NCI-H1436 treated with DMSO at 0.1 percent for 48 hours (cell line): ENCODE measurements around the gene GLIPR1.
"Not testable (repeated sequence)": the region's sequence is repeated elsewhere in the genome, so short reads cannot be mapped to it uniquely, and the experiment has no call there.

Experiments used
- DNase-seq: peaks from one replicate; lab custom pipeline; 2025; lab: John Stamatoyannopoulos, UW

Gene GLIPR1

DNA sequence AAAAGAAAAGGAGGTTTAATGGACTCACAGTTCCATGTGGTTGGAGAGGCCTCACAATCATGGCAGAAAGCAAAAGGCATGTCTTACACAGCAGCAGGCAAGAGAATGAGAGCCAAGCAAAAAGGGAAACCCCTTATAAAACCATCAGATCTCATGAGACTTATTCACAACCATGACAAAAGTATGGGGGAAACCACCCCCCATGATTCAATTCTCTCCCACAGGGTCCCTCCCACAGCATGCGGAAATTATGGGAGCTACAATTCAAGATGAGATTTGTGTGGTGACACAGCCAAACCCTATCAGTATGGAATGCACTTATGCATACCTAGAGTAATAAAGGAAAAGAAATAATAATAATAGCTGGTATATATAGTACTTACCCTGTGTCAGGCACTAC is 4.5 kb upstream of the GLIPR1 start:
- no peak for DNase-seq

- DNase-seq, result no peak
These were observed 3.4 kb upstream of the GLIPR1 start for GRCh38 chr12:75477137-75477536.

GRCh38 chr12:75478116-75478794 is 2.3 kb upstream of the GLIPR1 start:
- DNase-seq, result no peak

DNA sequence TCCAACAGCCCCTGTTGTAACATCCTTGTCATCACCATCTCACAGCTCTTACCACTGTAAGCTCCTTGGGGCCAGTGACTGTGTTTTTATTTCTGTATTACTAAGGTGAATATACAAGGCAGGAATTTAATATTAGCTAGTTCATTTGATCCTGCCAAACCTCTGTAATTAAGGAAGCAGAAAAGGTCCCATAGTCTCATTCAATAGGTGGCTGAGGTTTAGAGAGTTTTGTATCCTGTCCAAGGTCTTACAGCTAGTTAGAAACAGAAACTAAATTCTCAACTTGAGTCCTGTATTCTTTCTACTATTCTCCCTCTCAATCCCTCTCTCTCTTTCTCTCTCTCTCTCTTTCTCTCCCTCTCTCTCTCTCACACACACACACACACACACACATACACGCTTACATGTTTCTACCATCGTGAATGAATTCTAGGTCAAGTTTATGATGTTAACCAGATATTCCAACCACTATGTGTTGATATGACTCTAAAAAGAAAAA is 543 bp upstream of the GLIPR1 start:
- no peak for DNase-seq

GRCh38 chr12:75481013-75481705 is 604 bp downstream of the GLIPR1 start:
- DNase-seq, result no peak

- DNase-seq, result no peak
These were observed 1.2 kb downstream of the GLIPR1 start for GRCh38 chr12:75481774-75482173.

- DNase-seq, result no peak
These were observed 2.1 kb downstream of the GLIPR1 start for GRCh38 chr12:75482646-75483045.

DNA sequence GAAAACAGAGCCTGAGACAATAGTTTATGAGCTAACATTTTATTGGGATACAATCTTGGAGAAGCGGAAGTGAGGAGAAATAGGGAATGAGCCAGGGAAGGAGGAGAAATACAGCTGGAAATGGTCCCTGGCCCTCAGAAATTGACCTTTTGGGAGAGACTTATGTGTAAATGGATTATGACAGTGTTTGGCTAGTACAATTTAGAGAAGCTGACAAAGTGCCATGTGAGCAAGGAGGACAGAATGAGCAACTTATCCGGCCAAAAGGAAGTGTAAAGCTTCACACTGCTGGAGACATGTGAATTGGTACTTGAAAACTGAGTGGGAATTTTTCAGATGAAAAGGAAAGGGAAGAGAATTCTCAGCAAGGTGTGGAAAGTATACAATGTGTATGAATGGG is 2.9 kb downstream of the GLIPR1 start:
- DNase-seq, result no peak

DNA sequence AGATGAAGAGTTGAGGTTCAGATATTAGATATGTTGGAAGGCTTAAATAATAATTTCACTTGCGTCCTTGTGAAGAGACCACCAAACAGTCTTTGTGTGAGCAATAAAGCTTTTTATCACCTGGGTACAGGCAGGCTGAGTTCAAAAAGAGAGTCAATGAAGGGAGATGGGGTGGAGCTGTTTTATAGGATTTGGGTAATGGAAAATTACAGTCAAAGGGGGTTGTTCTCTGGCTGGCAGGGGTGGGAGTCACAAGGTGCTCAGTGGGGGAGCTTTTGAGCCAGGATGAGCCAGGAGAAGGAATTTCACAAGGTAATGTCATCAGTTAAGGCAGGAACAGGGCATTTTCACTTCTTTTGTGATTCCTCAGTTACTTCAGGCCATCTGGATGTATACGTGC is 3.9 kb downstream of the GLIPR1 start:
- DNase-seq, result not testable (repeated sequence)

DNA sequence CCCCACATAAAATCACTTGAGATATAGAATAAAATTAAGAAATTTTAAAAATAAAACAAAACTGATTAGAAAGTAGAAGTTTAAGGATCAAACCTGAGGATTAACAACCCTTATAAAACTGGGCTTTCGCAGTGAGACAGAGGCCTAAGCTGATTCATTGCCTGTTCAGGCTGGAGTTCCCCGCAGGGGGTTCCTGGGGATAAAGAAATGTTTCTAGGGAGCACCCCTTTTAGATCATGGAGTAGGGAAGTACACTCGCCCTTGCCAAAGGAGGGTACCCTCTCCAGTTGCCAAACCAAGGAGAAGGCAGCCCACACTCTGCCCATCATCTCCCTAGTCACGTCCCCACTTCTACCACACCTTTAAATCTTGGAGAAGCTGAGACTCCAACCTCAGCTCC is 6.8 kb downstream of the GLIPR1 start:
- DNase-seq, result no peak

GRCh38 chr12:75488553-75488952 is 8.0 kb downstream of the GLIPR1 start:
- DNase-seq, result no peak

DNA sequence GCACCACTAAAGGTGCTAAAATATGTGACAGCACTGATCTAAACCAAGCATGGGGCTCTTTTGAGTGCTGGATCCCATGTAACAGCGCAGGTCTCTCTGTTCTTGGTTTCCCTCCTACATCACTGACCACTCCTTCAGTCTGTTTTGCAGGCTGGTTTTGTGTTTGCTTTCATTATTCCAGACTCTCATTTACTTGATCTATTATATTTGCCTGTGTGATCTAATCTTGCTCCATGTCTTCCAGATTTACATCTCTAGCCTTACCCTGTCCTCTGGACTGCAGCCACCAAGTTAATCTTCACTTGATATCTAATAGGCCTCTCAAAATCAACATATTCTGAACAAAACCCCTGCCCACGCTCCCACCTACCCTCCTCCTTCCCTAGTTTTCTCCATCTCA is 8.6 kb downstream of the GLIPR1 start:
- no peak for DNase-seq

- DNase-seq, result no peak
These were observed 9.2 kb downstream of the GLIPR1 start for GRCh38 chr12:75489613-75490210.

DNA sequence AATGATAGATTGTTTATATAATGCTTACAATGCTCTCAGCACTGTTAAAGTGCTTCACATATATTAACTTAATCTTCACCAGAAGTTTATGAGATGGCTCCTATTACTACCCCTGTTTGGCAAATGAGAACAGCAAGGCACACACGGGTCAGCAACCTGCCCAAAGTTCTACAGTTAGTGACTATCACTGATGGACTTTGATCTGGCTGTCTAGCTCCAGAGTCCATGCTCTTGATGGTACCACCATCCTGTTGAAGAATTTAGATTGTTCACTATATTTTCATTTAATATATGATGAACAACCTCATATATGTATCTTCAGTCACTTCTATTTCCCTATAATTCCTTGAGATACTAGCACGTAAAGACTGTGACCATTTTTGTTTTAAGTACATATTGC is 10.6 kb downstream of the GLIPR1 start:
- DNase-seq, result no peak

DNA sequence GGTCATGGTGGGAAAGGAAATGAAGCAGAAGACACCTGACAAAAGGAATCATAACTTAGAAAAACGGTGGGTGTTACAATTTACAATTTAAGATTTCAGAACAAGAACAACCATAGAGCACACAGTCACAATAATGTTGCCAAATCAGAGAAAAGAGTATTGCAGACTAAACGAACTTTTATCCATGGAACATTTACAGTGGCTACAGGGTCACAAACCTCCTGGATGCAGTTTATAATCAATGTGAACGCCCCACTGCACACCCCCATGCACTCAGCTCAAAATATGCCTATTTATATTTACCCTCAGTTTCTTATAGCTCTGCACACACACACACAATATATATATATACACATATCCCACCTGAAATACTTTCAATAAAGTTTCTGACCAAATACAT is 22.9 kb downstream of the GLIPR1 start:
- DNase-seq, result no peak

DNA sequence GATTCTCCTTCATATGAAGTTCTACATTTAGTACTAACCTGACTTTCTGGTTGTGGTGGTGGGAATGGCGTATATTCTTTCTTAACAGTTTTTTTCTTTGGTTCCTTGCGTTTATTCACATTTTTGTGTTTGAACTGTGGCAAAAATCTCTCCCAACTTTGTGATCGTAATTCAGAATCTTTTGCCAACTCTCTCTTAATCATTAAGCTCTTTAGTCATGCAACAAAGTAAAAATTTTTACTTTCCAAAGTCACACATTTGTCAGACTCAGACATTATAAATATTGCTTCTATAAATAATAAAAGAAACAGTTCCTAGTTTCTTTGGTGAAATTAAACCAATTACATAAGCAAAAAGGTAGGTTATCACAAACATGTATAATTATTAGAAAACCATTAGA is 23.3 kb downstream of the GLIPR1 start:
- DNase-seq, result no peak

DNA sequence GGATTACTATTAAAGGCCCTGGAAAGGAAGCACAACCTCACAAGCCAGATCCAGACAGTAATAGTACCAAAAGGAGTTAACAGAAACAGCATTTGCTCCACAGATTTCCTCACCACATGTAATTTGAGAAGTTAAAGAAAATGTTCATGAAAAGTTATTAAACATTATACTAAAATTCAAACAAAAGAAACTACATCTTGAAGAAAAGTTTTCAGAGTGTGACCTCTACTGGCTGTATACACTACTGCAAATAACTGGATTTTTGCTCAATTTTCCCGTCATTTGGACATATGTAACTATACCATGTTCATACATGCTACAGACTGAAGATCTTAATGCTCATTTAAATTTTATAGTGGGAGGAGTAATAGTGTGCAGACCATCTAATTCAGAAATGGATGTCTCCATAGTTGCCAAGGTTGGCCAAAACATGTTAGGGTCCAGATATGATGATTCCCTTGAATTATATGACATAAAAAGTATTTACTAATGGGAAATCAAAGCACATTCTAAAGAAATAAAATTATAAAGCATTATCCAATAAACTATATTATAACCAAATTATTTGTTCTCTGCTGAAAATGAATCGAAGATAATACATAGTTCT is 25.3 kb downstream of the GLIPR1 start:
- no peak for DNase-seq

DNA sequence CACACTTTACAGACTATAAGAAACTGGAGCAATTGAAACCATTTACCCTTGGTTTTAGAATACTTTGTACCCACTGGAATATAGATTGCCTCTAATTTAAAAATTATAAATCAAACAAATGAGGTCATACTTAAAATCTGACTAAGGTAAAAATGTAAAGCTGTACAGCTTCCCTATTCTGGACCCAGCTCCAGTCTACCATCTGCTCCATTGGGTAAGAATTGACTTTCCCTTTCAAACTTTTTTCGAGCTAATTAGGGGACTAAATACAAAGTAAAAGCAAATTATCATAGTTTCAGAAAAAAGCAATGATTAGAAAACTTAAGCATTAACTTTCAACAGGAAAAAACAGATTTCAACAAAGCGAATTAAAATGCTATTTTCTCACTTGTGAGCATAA is 26.5 kb downstream of the GLIPR1 start:
- no peak for DNase-seq

- DNase-seq, result no peak
These were observed 27.6 kb downstream of the GLIPR1 start for GRCh38 chr12:75508159-75508558.

DNA sequence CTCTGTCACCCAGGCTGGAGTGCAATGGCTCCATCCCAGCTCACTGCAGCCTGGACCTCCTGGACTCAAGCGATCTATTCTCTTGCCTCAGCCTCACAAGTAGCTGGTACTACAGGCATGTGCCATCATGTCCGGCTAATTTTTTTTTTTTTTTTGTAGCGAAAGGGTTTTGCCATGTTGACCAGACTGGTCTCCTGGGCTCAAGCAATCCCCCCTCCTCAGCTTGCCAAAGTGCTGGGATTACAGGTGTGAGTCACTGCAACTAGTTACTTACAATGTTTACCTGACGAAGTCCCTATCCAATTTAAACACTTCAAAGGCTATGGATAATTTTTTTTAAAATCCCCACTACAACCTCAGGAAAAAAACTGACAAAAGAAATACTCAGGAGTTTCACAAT is 29.1 kb downstream of the GLIPR1 start:
- DNase-seq, result no peak

DNA sequence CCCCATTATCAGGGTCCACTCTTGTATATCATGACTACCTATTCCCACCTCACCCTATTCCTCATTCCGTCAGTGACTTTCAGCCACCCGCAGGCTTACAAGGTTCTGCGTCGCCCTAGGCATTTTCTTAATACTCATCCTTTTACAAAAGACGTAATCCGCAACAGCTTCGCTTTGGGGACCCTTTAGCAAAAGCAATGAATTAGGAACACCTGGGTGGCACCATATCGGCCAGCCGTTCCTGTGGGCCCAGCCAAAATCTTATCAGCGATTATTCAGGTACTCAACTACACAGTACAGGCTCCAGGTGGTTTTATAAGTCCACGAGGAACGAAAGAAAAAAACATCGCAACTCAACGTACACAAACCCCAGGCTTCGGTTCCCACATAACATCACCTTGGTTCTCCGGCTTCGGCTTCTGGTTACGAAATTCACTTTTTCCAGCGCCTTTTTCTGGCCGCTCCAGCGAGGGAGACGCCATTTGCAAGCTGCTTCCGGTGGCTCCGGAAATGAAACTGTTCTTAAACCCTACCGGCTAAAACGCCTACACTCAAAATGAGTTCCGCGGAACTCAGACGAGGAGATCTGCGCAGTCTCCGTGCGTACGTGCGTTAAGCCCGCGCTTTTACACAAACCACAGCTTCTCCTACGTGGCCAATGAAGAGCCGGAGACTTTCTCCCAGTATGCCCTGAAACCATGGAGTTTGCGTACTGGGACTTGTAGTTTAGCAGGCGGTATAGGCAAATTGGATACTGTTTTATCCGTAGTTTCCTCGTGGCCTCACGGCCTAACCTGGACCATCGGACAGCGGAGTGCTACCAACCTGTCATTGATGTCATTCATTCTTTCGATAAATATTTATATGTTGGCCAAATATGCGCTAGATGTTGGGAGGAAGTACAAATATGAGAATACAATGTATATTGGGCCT is 30.8 kb downstream of the GLIPR1 start, which contains the start of gene KRR1:
KRR1 (minus strand) TSS at position 494 of the 933 bp plus-strand sequence; CDS start at position 482, 12 bp downstream.
- peak; percentile 90 for DNase-seq

GRCh38 chr12:75521224-75521623 is 40.7 kb downstream of the GLIPR1 start:
- DNase-seq, result not testable (repeated sequence)
